ENCODE measurements around the gene CRYZL1.
"Not testable (repeated sequence)": the region's sequence is repeated elsewhere in the genome, so short reads cannot be mapped to it uniquely, and the experiment has no call there.

Gene CRYZL1

GRCh38 chr21:33578959-33579542 lies 62.5 kb downstream of the CRYZL1 start:
- TF ChIP-seq, protein P1, sequence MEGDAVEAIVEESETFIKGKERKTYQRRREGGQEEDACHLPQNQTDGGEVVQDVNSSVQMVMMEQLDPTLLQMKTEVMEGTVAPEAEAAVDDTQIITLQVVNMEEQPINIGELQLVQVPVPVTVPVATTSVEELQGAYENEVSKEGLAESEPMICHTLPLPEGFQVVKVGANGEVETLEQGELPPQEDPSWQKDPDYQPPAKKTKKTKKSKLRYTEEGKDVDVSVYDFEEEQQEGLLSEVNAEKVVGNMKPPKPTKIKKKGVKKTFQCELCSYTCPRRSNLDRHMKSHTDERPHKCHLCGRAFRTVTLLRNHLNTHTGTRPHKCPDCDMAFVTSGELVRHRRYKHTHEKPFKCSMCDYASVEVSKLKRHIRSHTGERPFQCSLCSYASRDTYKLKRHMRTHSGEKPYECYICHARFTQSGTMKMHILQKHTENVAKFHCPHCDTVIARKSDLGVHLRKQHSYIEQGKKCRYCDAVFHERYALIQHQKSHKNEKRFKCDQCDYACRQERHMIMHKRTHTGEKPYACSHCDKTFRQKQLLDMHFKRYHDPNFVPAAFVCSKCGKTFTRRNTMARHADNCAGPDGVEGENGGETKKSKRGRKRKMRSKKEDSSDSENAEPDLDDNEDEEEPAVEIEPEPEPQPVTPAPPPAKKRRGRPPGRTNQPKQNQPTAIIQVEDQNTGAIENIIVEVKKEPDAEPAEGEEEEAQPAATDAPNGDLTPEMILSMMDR (IDR thresholded peaks at IDR 0.05) = no peak
- H3K36me3 ChIP-seq = peaks cover 46% of the 10 kb centered on the region
- H3K9me3 ChIP-seq = no peaks in the 10 kb centered on the region
- H3K27me3 ChIP-seq = no peaks in the 10 kb centered on the region
- peaks cover 5 to 7% of the 10 kb centered on the region in 2 experiments for H3K4me1 ChIP-seq (ENCODE audit: control insufficient read depth in 1 of 2, insufficient read depth in 1 of 2, low read depth in 1 of 2, low read length in 1 of 2)
- peak overlapping the region; percentile 33 for H3K27ac ChIP-seq
- H3K4me3 ChIP-seq (ENCODE audit: low read depth in 1 of 2, low read length in 1 of 2) = no peak overlapping the region

GRCh38 chr21:33578214-33578613 lies 63.3 kb downstream of the CRYZL1 start:
- peak overlapping the region; percentile 2 for H3K27ac ChIP-seq
- peaks cover 55% of the 10 kb centered on the region for H3K36me3 ChIP-seq
- H3K4me1 ChIP-seq (ENCODE audit: control insufficient read depth in 1 of 2, insufficient read depth in 1 of 2, low read depth in 1 of 2, low read length in 1 of 2) = peaks cover 5 to 7% of the 10 kb centered on the region in 2 experiments
- TF ChIP-seq, protein P1 (IDR thresholded peaks at IDR 0.05) = no peak
- no peaks in the 10 kb centered on the region for H3K9me3 ChIP-seq
- no peak overlapping the region for H3K4me3 ChIP-seq (ENCODE audit: low read depth in 1 of 2, low read length in 1 of 2)
- no peaks in the 10 kb centered on the region for H3K27me3 ChIP-seq

- Histone ChIP-seq H3K27ac (peak overlapping the region; percentile 48), H3K36me3 (peaks cover 70% of the 10 kb centered on the region)
- not testable (repeated sequence) for H3K9me3 ChIP-seq
Measured at GRCh38 chr21:33576741-33577141, 64.8 kb downstream of the CRYZL1 start.

GRCh38 chr21:33572350-33572749 lies 69.2 kb downstream of the CRYZL1 start:
- no peak overlapping the region for H3K4me3 ChIP-seq (ENCODE audit: low read depth in 1 of 2, low read length in 1 of 2)
- H3K36me3 ChIP-seq = peaks cover 100% of the 10 kb centered on the region
- peak overlapping the region; percentile 19 for H3K27ac ChIP-seq
- TF ChIP-seq, protein P1 (IDR thresholded peaks at IDR 0.05) = no peak
- H3K9me3 ChIP-seq = no peaks in the 10 kb centered on the region
- peaks cover 0 to 7% of the 10 kb centered on the region in 2 experiments for H3K4me1 ChIP-seq (ENCODE audit: control insufficient read depth in 1 of 2, insufficient read depth in 1 of 2, low read depth in 1 of 2, low read length in 1 of 2)
- H3K27me3 ChIP-seq = no peaks in the 10 kb centered on the region

More at GRCh38 chr21:33576741-33577141, 64.8 kb downstream of the CRYZL1 start:
- not testable (repeated sequence) for H3K4me1 ChIP-seq (ENCODE audit: control insufficient read depth in 1 of 2, insufficient read depth in 1 of 2, low read depth in 1 of 2, low read length in 1 of 2); H3K27me3 ChIP-seq; H3K4me3 ChIP-seq (ENCODE audit: low read depth in 1 of 2, low read length in 1 of 2)

GRCh38 chr21:33569991-33570390 lies 71.5 kb downstream of the CRYZL1 start:
- no peak overlapping the region for H3K27ac ChIP-seq
- peaks cover 90% of the 10 kb centered on the region for H3K36me3 ChIP-seq
- no peaks in the 10 kb centered on the region for H3K4me1 ChIP-seq (ENCODE audit: control insufficient read depth in 1 of 2, insufficient read depth in 1 of 2, low read depth in 1 of 2, low read length in 1 of 2)
- no peaks in the 10 kb centered on the region for H3K27me3 ChIP-seq
- no peaks in the 10 kb centered on the region for H3K9me3 ChIP-seq
- TF ChIP-seq, protein P1 (IDR thresholded peaks at IDR 0.05) = no peak
- H3K4me3 ChIP-seq (ENCODE audit: low read depth in 1 of 2, low read length in 1 of 2) = no peak overlapping the region

DNA sequence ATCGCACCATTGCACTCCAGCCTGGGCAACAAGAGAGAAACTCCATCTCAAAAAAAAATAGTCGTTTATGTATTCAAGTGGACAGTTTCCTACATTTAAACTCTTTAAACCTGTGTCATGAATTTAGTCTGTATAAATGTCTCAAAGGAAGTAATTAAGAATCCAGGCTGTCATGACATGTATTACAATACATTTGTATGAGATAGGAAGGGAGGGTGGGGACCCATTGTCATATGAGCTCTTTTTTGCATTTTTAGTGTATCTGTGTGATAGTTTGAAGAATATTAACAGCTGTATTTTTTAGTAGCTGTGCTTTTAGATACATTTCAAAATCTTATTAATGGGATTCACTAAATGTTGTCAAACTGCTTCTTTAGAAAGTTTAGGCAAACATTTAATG lies 73.1 kb downstream of the CRYZL1 start:
- TF ChIP-seq, protein P1 (IDR thresholded peaks at IDR 0.05) = no peak
- H3K27me3 ChIP-seq = no peaks in the 10 kb centered on the region
- H3K4me1 ChIP-seq (ENCODE audit: control insufficient read depth in 1 of 2, insufficient read depth in 1 of 2, low read depth in 1 of 2, low read length in 1 of 2) = no peaks in the 10 kb centered on the region
- H3K4me3 ChIP-seq (ENCODE audit: low read depth in 1 of 2, low read length in 1 of 2) = no peak overlapping the region
- no peak overlapping the region for H3K27ac ChIP-seq
- H3K9me3 ChIP-seq = no peaks in the 10 kb centered on the region
- H3K36me3 ChIP-seq = peaks cover 86% of the 10 kb centered on the region
